Measurements from ENCODE around the gene TRIM33.

Gene TRIM33

DNA sequence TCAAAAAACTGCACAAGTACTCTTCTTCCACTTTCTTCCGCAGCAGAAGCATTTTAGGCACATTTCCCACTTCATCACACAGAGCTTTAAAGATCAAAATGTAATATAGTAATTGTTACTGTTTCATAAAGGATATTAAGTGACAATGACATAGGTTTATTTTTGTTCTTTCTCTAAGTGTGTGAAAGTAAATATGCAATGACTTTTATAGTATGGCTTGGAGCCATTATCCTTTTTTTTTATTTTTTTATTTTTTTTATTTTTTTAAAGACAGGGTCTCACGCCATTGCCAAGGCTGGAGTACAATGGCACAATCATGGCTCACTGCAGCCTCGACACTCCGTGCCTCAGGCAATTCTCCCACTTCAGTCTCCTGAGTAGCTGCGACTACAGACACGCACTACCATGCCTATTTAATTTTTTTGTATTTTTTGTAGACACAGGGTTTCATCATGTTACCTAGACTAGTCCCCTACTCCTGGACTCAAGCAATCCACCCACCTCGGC lies 7.0 kb downstream of the TRIM33 start:
- H3K4me3 ChIP-seq (ENCODE audit: low read length) = no peak overlapping the region
- no peak for DNase-seq (ENCODE audit: low read depth)
- TF ChIP-seq, protein P1, sequence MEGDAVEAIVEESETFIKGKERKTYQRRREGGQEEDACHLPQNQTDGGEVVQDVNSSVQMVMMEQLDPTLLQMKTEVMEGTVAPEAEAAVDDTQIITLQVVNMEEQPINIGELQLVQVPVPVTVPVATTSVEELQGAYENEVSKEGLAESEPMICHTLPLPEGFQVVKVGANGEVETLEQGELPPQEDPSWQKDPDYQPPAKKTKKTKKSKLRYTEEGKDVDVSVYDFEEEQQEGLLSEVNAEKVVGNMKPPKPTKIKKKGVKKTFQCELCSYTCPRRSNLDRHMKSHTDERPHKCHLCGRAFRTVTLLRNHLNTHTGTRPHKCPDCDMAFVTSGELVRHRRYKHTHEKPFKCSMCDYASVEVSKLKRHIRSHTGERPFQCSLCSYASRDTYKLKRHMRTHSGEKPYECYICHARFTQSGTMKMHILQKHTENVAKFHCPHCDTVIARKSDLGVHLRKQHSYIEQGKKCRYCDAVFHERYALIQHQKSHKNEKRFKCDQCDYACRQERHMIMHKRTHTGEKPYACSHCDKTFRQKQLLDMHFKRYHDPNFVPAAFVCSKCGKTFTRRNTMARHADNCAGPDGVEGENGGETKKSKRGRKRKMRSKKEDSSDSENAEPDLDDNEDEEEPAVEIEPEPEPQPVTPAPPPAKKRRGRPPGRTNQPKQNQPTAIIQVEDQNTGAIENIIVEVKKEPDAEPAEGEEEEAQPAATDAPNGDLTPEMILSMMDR (conservative IDR thresholded peaks at IDR 0.05; ENCODE audit: low read depth, low read length) = no peak

DNA sequence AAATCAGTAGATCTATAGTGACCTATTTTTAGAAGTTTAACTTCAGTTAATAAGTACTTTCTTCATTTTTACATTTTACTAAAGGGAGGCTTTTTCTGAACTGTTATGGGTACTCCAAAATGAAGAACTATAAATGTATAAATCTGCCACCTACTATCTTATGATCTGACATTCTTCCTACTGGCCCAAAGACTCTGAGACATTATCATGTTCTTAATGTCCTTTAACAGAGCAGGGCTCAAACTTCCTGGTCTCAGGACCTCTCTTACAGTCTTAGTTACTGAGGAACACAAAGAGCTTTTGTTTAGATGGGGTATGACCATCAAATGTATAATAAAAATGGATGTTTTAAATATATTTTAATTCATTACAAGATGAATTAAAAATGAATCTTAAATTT lies 8.9 kb downstream of the TRIM33 start:
- TF ChIP-seq, protein P1 (conservative IDR thresholded peaks at IDR 0.05; ENCODE audit: low read depth, low read length) = no peak
- DNase-seq (ENCODE audit: low read depth) = no peak

DNA sequence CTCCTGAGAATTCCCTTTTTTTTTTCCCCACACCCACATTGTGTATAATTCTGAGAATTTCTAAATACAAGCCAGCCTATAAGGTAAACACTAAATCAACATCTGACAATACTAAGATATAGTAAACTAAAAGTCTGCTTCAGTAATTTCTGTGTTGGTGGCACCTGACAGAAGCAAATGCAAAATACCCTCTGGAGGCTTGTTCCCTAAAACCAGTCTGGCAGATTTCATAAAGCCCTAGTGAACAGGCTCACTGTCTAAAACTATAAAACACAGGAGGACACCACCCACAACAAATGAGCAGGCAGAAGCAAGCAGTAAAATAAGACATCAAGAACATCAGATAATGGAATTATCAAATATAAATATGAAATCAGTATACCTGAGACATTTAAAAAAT lies 11.5 kb downstream of the TRIM33 start:
- TF ChIP-seq, protein P1 (conservative IDR thresholded peaks at IDR 0.05; ENCODE audit: low read depth, low read length) = no peak
- no peak for DNase-seq (ENCODE audit: low read depth)
- no peak overlapping the region for H3K4me3 ChIP-seq (ENCODE audit: low read length)

More for the DNA sequence above, 8.9 kb downstream of the TRIM33 start:
- H3K4me3 ChIP-seq (ENCODE audit: low read length) = no peak overlapping the region

DNA sequence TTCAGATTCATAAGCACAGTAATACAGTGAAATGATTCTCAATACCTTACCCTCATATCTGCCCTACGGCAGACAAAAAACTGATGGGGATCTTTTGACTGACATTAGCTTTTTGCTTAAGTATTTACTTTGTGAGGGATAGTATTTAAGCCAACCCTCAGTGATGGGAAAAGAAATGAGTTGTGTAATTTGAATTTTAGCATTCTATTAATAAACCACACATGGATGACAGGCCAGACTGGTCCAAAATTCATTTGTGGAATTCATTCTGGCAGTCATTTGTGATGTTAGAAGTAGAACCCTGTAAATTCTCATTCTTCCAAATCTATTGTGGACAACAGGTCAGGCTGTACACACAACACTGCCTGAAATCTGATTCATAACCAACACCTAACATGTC lies 14.9 kb downstream of the TRIM33 start:
- TF ChIP-seq, protein P1 (conservative IDR thresholded peaks at IDR 0.05; ENCODE audit: low read depth, low read length) = no peak
- H3K4me3 ChIP-seq (ENCODE audit: low read length) = no peak overlapping the region
- no peak for DNase-seq (ENCODE audit: low read depth)

DNA sequence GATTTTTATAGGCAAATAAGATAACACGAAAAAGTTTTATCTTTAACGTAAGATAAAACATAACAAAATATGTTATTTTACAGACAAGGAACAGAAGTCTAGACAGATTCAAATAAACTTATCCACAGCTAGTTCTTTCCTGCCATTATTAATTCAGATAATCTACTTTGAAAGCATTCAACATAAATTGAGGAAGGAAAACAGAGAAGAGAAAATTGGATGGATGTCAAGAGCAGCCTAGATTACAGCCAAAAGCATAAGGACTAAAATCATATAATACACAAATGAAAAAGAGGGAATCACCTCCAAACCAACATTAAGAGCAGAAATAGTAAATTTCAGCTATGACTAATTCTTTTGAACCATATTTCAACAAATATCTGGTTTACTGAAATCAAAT lies 15.5 kb downstream of the TRIM33 start:
- TF ChIP-seq, protein P1 (conservative IDR thresholded peaks at IDR 0.05; ENCODE audit: low read depth, low read length) = no peak
- H3K4me3 ChIP-seq (ENCODE audit: low read length) = no peak overlapping the region
- no peak for DNase-seq (ENCODE audit: low read depth)

DNA sequence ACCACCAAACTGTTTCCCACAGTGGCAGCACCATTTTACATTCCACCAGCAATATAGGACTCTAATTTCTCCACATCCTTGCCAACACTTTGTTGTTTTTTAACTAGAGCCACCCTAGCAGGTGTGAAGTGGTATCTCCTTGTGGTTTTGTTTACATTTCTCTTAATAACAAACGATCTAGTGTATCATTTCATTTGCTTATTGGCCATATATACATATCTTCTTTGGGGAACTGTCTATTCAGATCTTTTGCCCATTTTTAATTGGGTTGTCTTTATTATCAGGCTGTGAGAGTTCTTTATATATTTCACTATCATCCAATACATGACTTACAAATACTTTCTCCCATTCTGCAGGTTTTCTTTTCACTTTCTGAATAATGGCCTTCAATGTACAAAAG lies 18.0 kb downstream of the TRIM33 start:
- no peak for DNase-seq (ENCODE audit: low read depth)
- TF ChIP-seq, protein P1 (conservative IDR thresholded peaks at IDR 0.05; ENCODE audit: low read depth, low read length) = no peak

DNA sequence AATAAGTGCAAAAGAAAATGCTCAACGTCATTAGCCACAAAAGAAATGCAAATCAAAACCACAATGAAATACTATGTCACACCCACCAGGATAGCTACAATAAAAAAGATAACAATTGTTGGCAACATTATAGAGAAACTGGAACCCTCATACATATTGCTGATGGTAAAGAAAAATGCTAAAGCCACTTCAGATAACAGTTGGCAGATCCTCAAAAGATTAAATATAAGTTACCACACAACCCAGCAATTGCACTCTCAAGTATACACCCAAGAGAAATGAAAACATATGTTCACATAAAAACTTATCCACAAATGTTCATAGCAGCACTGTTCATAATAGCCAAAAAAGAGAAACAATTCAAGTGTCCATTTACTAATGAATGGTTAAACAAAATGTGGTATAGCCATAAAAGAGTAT lies 20.7 kb downstream of the TRIM33 start:
- DNase-seq (ENCODE audit: low read depth) = no peak
- TF ChIP-seq, protein P1 (conservative IDR thresholded peaks at IDR 0.05; ENCODE audit: low read depth, low read length) = no peak
- H3K4me3 ChIP-seq (ENCODE audit: low read length) = no peak overlapping the region

More for the DNA sequence above, 18.0 kb downstream of the TRIM33 start:
- H3K4me3 ChIP-seq (ENCODE audit: low read length) = no peak overlapping the region

Measured in retinal pigment epithelial cell (primary cell).